A673 (cell line): ENCODE results near the gene VASH2.

Experiments used
- EZH2 ChIP-seq: fragments of 200-600 bp; sonication (generic); IDR thresholded peaks from 2 replicates; pipeline ENCODE4 v1.6.1; 2017; ENCODE audit warnings: borderline replicate concordance, low read depth, mild to moderate bottlenecking, mixed read lengths, antibody characterized with exemption, low read length; ENCODE audit not compliant: poor library complexity, severe bottlenecking
- TF ChIP-seq, protein P1 (sequence below): fragments of 300-800, 200-600 bp; sonication (generic); conservative IDR thresholded peaks from 2 replicates; pipeline ENCODE4 v1.5.1; 2017; ENCODE audit warnings: low read depth, mild to moderate bottlenecking, antibody characterized with exemption, low read length, moderate library complexity, mixed read lengths

GRCh38 chr1:212990276-212990675, 39.9 kb downstream of the VASH2 start:
- TF ChIP-seq, protein P1, sequence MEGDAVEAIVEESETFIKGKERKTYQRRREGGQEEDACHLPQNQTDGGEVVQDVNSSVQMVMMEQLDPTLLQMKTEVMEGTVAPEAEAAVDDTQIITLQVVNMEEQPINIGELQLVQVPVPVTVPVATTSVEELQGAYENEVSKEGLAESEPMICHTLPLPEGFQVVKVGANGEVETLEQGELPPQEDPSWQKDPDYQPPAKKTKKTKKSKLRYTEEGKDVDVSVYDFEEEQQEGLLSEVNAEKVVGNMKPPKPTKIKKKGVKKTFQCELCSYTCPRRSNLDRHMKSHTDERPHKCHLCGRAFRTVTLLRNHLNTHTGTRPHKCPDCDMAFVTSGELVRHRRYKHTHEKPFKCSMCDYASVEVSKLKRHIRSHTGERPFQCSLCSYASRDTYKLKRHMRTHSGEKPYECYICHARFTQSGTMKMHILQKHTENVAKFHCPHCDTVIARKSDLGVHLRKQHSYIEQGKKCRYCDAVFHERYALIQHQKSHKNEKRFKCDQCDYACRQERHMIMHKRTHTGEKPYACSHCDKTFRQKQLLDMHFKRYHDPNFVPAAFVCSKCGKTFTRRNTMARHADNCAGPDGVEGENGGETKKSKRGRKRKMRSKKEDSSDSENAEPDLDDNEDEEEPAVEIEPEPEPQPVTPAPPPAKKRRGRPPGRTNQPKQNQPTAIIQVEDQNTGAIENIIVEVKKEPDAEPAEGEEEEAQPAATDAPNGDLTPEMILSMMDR: no peak
- no peak for TF ChIP-seq EZH2
